Measurements from ENCODE around the gene NEURL1.
"Not testable (repeated sequence)": the region's sequence is repeated elsewhere in the genome, so short reads cannot be mapped to it uniquely, and the experiment has no call there.

Gene NEURL1

GRCh38 chr10:103525901-103526300 is 32.4 kb downstream of the NEURL1 start:
- H2BK120ac ChIP-seq (ENCODE audit: low read depth, low read length) = no peak overlapping the region
- no peak overlapping the region for H3K4me3 ChIP-seq (ENCODE audit: low read length in 2 of 2)
- no peak overlapping the region for H2AFZ ChIP-seq (ENCODE audit: low read length)
- H3K23ac ChIP-seq (ENCODE audit: low read depth, low read length, poor library complexity) = no peak overlapping the region
- no peaks in the 10 kb centered on the region for H3K4me1 ChIP-seq (ENCODE audit: control insufficient read depth in 2 of 2, insufficient read depth in 1 of 2, low read depth in 1 of 2, low read length in 2 of 2)
- no peak for DNase-seq (ENCODE audit: low spot score)
- H2BK12ac ChIP-seq (ENCODE audit: low read length) = no peak overlapping the region
- no peaks in the 10 kb centered on the region for H3K36me3 ChIP-seq (replicated peaks in 1 of 2; ENCODE audit: control insufficient read depth in 2 of 2, insufficient read depth in 2 of 2, low read length in 2 of 2)
- no peak overlapping the region for H4K91ac ChIP-seq (ENCODE audit: low read depth, low read length, poor library complexity)
- no peak overlapping the region for H3K27ac ChIP-seq (replicated peaks; ENCODE audit: low read length)
- H3K18ac ChIP-seq (ENCODE audit: low read length) = no peak overlapping the region
- no peak overlapping the region for H2BK15ac ChIP-seq (ENCODE audit: low read length)
- peaks cover 0 to 6% of the 10 kb centered on the region in 2 donors for H3K9me3 ChIP-seq (replicated peaks in 1 of 2; ENCODE audit: control insufficient read depth in 2 of 2, insufficient read depth in 1 of 2, low read depth in 1 of 2, low read length in 2 of 2)
- H3K9ac ChIP-seq (ENCODE audit: low read depth, low read length, poor library complexity) = no peak overlapping the region
- no peak overlapping the region for H2AK5ac ChIP-seq (ENCODE audit: low read depth, low read length)
- H3K14ac ChIP-seq (ENCODE audit: low read length) = no peak overlapping the region
- no peaks in the 10 kb centered on the region for H3K79me1 ChIP-seq (ENCODE audit: low read depth, low read length)
- H3K4ac ChIP-seq (ENCODE audit: low read length) = no peak overlapping the region
- H3K4me2 ChIP-seq (ENCODE audit: insufficient read depth, low read length, poor library complexity, severe bottlenecking) = no peak overlapping the region
- H2BK5ac ChIP-seq (ENCODE audit: low read length) = no peak overlapping the region
- no peaks in the 10 kb centered on the region for H3K27me3 ChIP-seq (ENCODE audit: control insufficient read depth in 3 of 3, insufficient read depth in 3 of 3, low read depth in 1 of 3, low read length in 3 of 3)
- H4K8ac ChIP-seq (ENCODE audit: low read depth, low read length) = no peak overlapping the region

- not testable (repeated sequence) for DNase-seq (ENCODE audit: low spot score); H2BK120ac ChIP-seq (ENCODE audit: low read depth, low read length); H3K4ac ChIP-seq (ENCODE audit: low read length); H2AK5ac ChIP-seq (ENCODE audit: low read depth, low read length); H4K91ac ChIP-seq (ENCODE audit: low read depth, low read length, poor library complexity); H2BK5ac ChIP-seq (ENCODE audit: low read length); H3K9me3 ChIP-seq (replicated peaks in 1 of 2; ENCODE audit: control insufficient read depth in 2 of 2, insufficient read depth in 1 of 2, low read depth in 1 of 2, low read length in 2 of 2); H4K8ac ChIP-seq (ENCODE audit: low read depth, low read length); H3K79me1 ChIP-seq (ENCODE audit: low read depth, low read length); H3K4me1 ChIP-seq (ENCODE audit: control insufficient read depth in 2 of 2, insufficient read depth in 1 of 2, low read depth in 1 of 2, low read length in 2 of 2); H3K23ac ChIP-seq (ENCODE audit: low read depth, low read length, poor library complexity); H2BK12ac ChIP-seq (ENCODE audit: low read length); H3K14ac ChIP-seq (ENCODE audit: low read length); H3K9ac ChIP-seq (ENCODE audit: low read depth, low read length, poor library complexity); H3K36me3 ChIP-seq (replicated peaks in 1 of 2; ENCODE audit: control insufficient read depth in 2 of 2, insufficient read depth in 2 of 2, low read length in 2 of 2); H3K4me3 ChIP-seq (ENCODE audit: low read length in 2 of 2); H2AFZ ChIP-seq (ENCODE audit: low read length); H3K27me3 ChIP-seq (ENCODE audit: control insufficient read depth in 3 of 3, insufficient read depth in 3 of 3, low read depth in 1 of 3, low read length in 3 of 3); H3K27ac ChIP-seq (replicated peaks; ENCODE audit: low read length); H3K4me2 ChIP-seq (ENCODE audit: insufficient read depth, low read length, poor library complexity, severe bottlenecking); H2BK15ac ChIP-seq (ENCODE audit: low read length); H3K18ac ChIP-seq (ENCODE audit: low read length)
- no CpG with 5 or more reads among the region's 2 CpGs for WGBS, 2 donors (ENCODE audit: extremely low coverage in 2 of 2, insufficient read length in 2 of 2, insufficient replicate concordance in 1 of 2)
Observed at GRCh38 chr10:103527476-103527875, 34.0 kb downstream of the NEURL1 start.

- Histone ChIP-seq H3K4me3 (ENCODE audit: low read length in 2 of 2) (no peak overlapping the region), H3K4ac (ENCODE audit: low read length) (no peak overlapping the region), H3K4me1 (ENCODE audit: control insufficient read depth in 2 of 2, insufficient read depth in 1 of 2, low read depth in 1 of 2, low read length in 2 of 2) (no peaks in the 10 kb centered on the region), H2BK12ac (ENCODE audit: low read length) (no peak overlapping the region), H2BK120ac (ENCODE audit: low read depth, low read length) (no peak overlapping the region), H4K8ac (ENCODE audit: low read depth, low read length) (no peak overlapping the region), H2BK15ac (ENCODE audit: low read length) (no peak overlapping the region), H4K91ac (ENCODE audit: low read depth, low read length, poor library complexity) (no peak overlapping the region), H3K36me3 (replicated peaks in 1 of 2; ENCODE audit: control insufficient read depth in 2 of 2, insufficient read depth in 2 of 2, low read length in 2 of 2) (no peaks in the 10 kb centered on the region), H3K18ac (ENCODE audit: low read length) (no peak overlapping the region), H3K14ac (ENCODE audit: low read length) (no peak overlapping the region), H3K23ac (ENCODE audit: low read depth, low read length, poor library complexity) (no peak overlapping the region), H3K9me3 (replicated peaks in 1 of 2; ENCODE audit: control insufficient read depth in 2 of 2, insufficient read depth in 1 of 2, low read depth in 1 of 2, low read length in 2 of 2) (peaks cover 0 to 6% of the 10 kb centered on the region in 2 donors), H2AK5ac (ENCODE audit: low read depth, low read length) (no peak overlapping the region), H3K27ac (replicated peaks; ENCODE audit: low read length) (no peak overlapping the region), H3K79me1 (ENCODE audit: low read depth, low read length) (no peaks in the 10 kb centered on the region), H2BK5ac (ENCODE audit: low read length) (no peak overlapping the region), H3K4me2 (ENCODE audit: insufficient read depth, low read length, poor library complexity, severe bottlenecking) (no peak overlapping the region), H3K9ac (ENCODE audit: low read depth, low read length, poor library complexity) (no peak overlapping the region), H3K27me3 (ENCODE audit: control insufficient read depth in 3 of 3, insufficient read depth in 3 of 3, low read depth in 1 of 3, low read length in 3 of 3) (no peaks in the 10 kb centered on the region), H2AFZ (ENCODE audit: low read length) (no peak overlapping the region)
- DNase-seq (ENCODE audit: low spot score) = no peak
Observed at GRCh38 chr10:103528549-103528948, 35.0 kb downstream of the NEURL1 start.

- Histone ChIP-seq H2BK120ac (ENCODE audit: low read depth, low read length) (no peak overlapping the region), H2BK5ac (ENCODE audit: low read length) (no peak overlapping the region), H2AK5ac (ENCODE audit: low read depth, low read length) (no peak overlapping the region), H4K91ac (ENCODE audit: low read depth, low read length, poor library complexity) (no peak overlapping the region), H3K4me1 (ENCODE audit: control insufficient read depth in 2 of 2, insufficient read depth in 1 of 2, low read depth in 1 of 2, low read length in 2 of 2) (no peaks in the 10 kb centered on the region), H3K9ac (ENCODE audit: low read depth, low read length, poor library complexity) (no peak overlapping the region), H3K4me3 (ENCODE audit: low read length in 2 of 2) (no peak overlapping the region), H3K27me3 (ENCODE audit: control insufficient read depth in 3 of 3, insufficient read depth in 3 of 3, low read depth in 1 of 3, low read length in 3 of 3) (no peaks in the 10 kb centered on the region), H3K79me1 (ENCODE audit: low read depth, low read length) (no peaks in the 10 kb centered on the region), H3K18ac (ENCODE audit: low read length) (no peak overlapping the region), H3K36me3 (replicated peaks in 1 of 2; ENCODE audit: control insufficient read depth in 2 of 2, insufficient read depth in 2 of 2, low read length in 2 of 2) (no peaks in the 10 kb centered on the region), H3K14ac (ENCODE audit: low read length) (no peak overlapping the region), H3K27ac (replicated peaks; ENCODE audit: low read length) (no peak overlapping the region), H2AFZ (ENCODE audit: low read length) (no peak overlapping the region), H3K4ac (ENCODE audit: low read length) (no peak overlapping the region), H2BK15ac (ENCODE audit: low read length) (no peak overlapping the region), H2BK12ac (ENCODE audit: low read length) (no peak overlapping the region), H4K8ac (ENCODE audit: low read depth, low read length) (no peak overlapping the region), H3K9me3 (replicated peaks in 1 of 2; ENCODE audit: control insufficient read depth in 2 of 2, insufficient read depth in 1 of 2, low read depth in 1 of 2, low read length in 2 of 2) (peaks cover 0 to 6% of the 10 kb centered on the region in 2 donors), H3K4me2 (ENCODE audit: insufficient read depth, low read length, poor library complexity, severe bottlenecking) (no peak overlapping the region), H3K23ac (ENCODE audit: low read depth, low read length, poor library complexity) (no peak overlapping the region)
- no peak for DNase-seq (ENCODE audit: low spot score)
- no CpG with 5 or more reads among the region's 1 CpG for WGBS, 2 donors (ENCODE audit: extremely low coverage in 2 of 2, insufficient read length in 2 of 2, insufficient replicate concordance in 1 of 2)
Observed at GRCh38 chr10:103529539-103529938, 36.0 kb downstream of the NEURL1 start.

All from neuronal stem cell (in vitro differentiated cells).